Neural cell (in vitro differentiated cells): ENCODE results near the gene PIKFYVE.
"Not testable (repeated sequence)": the region's sequence is repeated elsewhere in the genome, so short reads cannot be mapped to it uniquely, and the experiment has no call there.

Source experiments
- CTCF ChIP-seq: fragments of 450-650 bp; IDR thresholded peaks from 2 replicates; pipeline ENCODE4 v1.5.1; 2014; ENCODE audit warnings: antibody characterized with exemption, mild to moderate bottlenecking, moderate library complexity; ENCODE audit not compliant: poor library complexity, severe bottlenecking
- EP300 ChIP-seq: fragments of 450-650 bp; conservative IDR thresholded peaks from 2 replicates; pipeline ENCODE4 v1.6.1; 2014; ENCODE audit warnings: antibody characterized with exemption, mild to moderate bottlenecking, moderate library complexity; ENCODE audit not compliant: poor library complexity, severe bottlenecking
- EZH2 ChIP-seq: fragments of 200-600, 300-800 bp; shearing (Covaris generic), sonication (generic); IDR thresholded peaks from 2 replicates; pipeline ENCODE4 v1.6.1; 2014; ENCODE audit warnings: antibody characterized with exemption, low read length, borderline replicate concordance, mild to moderate bottlenecking; ENCODE audit not compliant: insufficient read depth, poor library complexity, severe bottlenecking
- MXI1 ChIP-seq: fragments of 450-650 bp; conservative IDR thresholded peaks from 2 replicates; pipeline ENCODE4 v1.6.1; 2014; ENCODE audit warnings: antibody characterized with exemption, mild to moderate bottlenecking; ENCODE audit not compliant: poor library complexity, severe bottlenecking
- POLR2AphosphoS5 ChIP-seq: IDR thresholded peaks from 2 replicates; pipeline ENCODE4 v1.6.1; 2012
- RAD21 ChIP-seq: fragments of 450-650 bp; conservative IDR thresholded peaks from 2 replicates; pipeline ENCODE4 v1.6.1; 2014; ENCODE audit warnings: antibody characterized with exemption, mild to moderate bottlenecking, moderate library complexity
- REST ChIP-seq: IDR thresholded peaks from 2 replicates; pipeline ENCODE4 v1.6.1; 2012; ENCODE audit warnings: borderline replicate concordance
- SMC3 ChIP-seq: fragments of 450-650 bp; conservative IDR thresholded peaks from 2 replicates; pipeline ENCODE4 v1.6.1; 2014; ENCODE audit warnings: antibody characterized with exemption, mild to moderate bottlenecking, moderate library complexity; ENCODE audit not compliant: poor library complexity
- TAF1 ChIP-seq: IDR thresholded peaks from 2 replicates; pipeline ENCODE4 v1.6.1; 2012; ENCODE audit warnings: low read depth

- TF ChIP-seq CTCF, EP300, REST, RAD21, MXI1, TAF1, EZH2, POLR2AphosphoS5, SMC3: not testable (repeated sequence)
Measured at GRCh38 chr2:208356420-208356819, 90.4 kb downstream of the PIKFYVE start.
